GOT3 (cell line): ENCODE measurements around the gene SRGAP2B.
"Not testable (repeated sequence)": the region's sequence is repeated elsewhere in the genome, so short reads cannot be mapped to it uniquely, and the experiment has no call there.

Experiments used
- DNase-seq: peaks from one replicate; lab custom pipeline; 2025; ENCODE audit warnings: mixed read lengths; lab: John Stamatoyannopoulos, UW

Gene SRGAP2B

DNA sequence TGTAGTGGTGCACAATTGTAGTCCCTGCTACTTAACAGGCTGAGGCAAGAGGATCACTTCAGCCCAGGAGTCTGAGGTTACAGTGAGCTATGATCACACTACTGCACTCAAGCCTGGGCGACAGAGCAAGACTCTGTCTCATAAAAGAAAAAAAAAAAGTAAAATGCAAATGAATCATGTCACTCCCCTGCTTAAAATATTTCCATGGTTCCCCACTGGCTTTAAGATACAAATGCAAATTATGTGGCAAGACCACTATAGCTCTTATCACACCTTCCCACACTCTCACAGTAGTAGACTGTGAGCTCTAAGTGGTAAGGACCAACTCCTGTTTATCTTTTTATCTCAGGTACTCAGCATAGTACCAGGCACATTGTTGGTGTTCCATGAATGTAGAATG is 53.6 kb downstream of the SRGAP2B start:
- DNase-seq: not testable (repeated sequence)

DNA sequence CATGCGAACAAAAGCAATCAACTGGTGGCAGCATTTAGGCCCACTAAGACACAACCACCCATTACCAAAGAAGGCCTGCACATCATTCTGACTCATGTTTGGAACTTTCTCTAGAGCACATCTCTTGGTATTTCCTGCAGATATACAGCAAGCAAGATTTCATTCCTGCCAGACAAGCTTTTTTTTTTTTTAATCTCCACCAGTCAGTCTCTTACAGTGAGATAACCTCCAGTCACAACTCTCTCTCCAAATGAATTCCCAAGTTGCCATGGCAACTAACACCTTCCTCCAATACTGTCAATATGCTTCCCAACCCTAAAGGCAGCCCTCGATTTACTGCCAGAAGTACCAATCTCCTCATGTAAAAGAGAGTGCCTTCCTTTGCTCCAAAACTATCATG is 59.1 kb downstream of the SRGAP2B start:
- DNase-seq: not testable (repeated sequence)

DNA sequence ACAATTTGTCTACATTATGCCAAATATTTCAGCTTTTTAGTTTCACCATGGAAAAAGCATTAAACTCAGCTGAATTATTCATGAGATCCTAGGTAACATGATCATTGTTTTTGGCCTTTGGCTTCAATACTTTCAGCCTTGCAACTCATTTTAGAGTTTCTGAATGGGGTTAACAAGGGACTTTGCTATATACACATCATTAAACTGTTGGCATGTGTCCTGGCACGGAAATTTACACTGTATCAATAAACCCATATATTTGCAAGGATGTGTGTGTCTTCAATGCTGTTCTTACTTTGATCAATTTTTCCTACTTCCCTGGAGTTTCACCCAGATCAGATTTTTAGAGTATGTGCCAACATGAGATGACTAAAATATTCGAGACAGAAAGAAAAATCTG is 61.6 kb downstream of the SRGAP2B start:
- not testable (repeated sequence) for DNase-seq

DNA sequence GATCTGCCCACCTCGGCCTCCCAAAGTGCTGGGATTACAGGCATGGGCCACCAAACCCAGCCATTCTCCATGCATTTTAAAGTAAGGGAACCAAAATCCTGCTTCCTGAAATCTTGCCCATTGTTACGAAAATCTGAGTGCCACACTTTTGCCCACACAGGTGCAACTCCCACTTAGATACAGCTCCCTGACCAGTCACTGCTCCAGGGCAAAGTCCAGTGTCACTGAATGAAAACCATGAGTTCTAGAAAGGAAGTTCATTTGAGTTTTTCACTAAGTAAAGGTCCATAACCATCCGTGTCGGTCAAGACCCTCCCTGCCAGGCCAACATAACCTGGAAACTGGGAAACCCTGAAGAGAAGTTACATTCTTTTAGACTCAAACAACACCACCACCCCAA is 67.9 kb downstream of the SRGAP2B start:
- not testable (repeated sequence) for DNase-seq

DNA sequence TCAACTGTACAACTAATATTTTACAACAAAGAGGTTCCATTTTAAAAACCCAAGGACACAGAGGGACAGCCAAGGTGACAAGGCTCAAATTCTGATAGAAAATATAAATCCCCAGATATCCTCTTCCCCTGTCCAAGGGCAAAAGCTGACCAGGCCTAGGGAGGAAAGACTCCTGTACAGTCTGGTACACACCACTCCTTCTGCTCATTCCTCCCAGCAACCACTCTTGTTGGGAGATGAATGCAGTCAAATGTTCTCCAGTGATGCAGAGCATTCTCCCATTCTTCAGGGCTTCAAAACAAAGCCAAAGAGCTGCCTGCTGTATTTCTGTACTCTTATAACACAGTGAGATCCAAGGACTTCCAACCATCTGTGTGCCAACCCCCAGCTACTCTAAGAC is 69.8 kb downstream of the SRGAP2B start:
- DNase-seq: not testable (repeated sequence)

DNA sequence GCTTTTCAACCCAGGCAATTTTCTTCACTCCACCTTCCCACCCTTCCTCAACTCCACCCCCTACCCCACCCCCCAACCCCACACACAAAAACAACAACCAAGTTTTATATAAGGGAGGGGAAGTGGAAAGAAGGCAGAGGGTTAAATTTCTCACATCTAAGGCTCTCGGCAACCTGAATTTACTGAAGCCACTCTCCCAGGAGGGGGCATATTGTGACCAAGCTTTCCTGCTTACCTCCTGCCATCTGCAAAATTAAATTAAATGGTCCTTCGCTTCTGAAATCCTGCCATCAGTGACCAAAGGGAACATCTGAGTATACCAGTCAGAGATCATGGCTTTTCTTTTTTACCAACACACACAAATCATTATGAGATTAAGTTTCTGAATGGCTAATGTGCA is 72.9 kb downstream of the SRGAP2B start:
- DNase-seq: not testable (repeated sequence)

DNA sequence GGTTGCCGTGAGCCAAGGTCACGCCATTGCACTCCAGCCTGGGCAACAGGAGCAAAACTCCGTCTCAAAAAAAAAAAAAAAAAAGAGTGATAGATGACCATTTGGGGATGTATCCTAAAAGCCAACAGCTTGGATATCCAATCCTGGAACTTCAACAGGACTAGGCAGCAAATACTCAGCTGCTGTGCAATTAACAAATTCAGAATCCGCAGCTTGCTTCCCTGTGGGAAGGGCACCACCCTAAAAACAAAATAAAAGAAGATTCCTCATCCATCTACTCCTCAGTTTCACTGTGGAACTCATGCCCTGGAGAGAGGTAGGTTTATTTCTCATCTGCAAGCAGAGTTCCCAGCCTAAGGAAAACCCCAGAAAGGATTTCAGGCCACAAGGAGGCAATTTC is 73.4 kb downstream of the SRGAP2B start:
- DNase-seq: not testable (repeated sequence)

DNA sequence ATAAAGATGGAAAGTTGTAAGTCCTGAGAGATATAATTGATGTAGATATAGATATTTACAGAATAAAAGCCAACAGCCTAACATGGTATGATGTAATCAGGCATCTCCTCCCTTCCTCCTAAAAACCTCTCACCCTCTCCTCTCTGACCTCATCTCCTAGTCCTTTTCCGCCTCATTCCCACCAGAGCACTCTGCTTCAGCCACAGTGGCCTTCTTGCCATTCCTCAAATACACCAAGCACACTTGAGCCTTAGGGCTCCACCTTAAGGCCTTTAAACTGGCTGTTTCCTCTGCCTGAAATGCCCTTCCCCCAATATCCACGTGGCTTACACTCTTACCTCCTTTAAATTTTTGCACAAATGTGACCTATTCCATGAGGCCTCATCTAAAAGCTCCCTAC is 75.4 kb downstream of the SRGAP2B start:
- not testable (repeated sequence) for DNase-seq

DNA sequence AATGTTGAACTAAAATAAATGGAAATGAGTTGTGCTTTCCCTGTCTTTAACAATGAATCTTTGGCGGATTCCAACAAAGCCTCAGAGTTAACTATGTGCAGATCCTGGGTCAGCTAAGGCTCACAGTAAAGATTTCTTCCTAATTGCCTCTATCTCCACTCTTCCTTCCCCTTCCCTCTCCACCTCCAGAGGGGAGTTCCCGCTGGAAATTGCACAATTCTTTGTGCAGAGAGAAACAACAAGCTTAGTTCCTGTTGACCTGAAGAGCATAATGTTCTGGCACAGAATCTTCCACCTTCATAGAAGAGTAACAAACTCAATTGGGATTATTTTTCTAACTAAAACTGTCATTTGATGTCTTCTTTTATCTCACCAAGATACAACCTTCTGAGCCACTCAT is 77.4 kb downstream of the SRGAP2B start:
- DNase-seq: not testable (repeated sequence)

DNA sequence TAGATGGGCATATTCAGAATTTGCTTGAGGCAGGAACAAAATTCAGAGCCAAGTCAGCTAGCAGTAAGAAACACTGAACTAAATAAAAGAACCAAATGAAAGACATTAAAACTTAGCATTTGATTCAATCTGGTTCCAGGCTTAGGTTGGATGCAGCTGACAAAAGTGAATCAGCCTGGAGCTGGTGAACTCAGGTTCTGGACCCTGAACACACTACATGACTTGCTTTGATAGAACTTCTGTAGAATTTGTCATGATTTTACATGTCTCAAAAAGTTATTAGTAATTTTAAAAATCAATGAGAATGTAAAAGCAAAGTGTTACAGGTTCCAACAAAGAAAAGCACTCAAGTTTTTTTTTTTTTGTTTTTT is 78.7 kb downstream of the SRGAP2B start:
- DNase-seq: not testable (repeated sequence)

DNA sequence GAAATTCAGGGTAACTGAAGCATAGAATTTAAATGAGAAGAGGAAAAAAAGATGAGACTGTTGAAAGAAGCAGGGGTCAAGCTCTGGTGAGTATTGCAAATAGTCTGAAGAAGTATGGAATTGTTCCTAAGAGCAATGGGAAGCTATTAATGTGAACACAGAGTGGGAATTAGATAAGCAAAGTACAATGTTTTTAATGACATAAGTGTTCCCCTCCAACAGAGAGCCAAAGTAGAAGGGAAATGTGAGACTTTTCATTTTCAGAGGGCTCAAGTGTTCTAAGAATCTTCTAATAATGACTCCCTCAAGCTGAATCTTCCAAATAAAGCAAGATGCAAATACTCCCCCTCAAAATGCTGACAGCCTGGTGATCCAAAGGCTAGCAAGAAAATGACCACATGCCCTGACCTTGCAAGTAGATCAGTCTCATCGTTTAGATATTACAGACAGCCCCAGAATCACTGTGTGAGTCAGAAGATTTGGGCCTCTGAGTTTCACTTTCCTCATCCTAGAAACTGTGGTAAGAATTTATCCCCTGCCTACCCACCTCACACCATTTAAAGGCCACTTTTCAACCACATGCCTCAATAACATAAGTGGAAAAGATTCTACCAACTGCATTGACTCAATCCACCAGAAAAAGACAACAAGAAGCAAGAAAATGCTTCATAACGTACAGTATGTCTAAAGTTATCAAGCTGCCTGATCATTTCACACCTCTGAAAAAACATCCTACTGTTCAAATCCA is 79.2 kb downstream of the SRGAP2B start:
- not testable (repeated sequence) for DNase-seq

DNA sequence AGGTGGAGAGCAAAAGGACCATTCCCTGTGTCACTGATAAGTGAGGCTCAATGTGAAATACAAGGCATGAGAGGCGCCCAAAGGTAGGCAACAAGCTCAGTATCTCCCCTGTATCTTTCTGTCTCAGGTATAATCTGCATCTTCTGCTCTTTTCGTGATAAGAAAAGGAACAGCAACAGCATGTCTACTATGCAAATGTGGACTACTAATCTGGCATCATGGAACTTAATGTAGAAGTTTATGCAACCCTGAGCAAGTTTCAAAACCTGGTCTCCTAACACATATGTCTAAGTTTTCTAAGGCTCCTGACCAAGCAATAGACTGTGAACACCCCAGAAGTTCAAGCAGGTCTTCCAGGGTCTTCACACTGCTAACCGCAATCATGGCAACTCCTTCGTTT is 81.8 kb downstream of the SRGAP2B start:
- DNase-seq: not testable (repeated sequence)

DNA sequence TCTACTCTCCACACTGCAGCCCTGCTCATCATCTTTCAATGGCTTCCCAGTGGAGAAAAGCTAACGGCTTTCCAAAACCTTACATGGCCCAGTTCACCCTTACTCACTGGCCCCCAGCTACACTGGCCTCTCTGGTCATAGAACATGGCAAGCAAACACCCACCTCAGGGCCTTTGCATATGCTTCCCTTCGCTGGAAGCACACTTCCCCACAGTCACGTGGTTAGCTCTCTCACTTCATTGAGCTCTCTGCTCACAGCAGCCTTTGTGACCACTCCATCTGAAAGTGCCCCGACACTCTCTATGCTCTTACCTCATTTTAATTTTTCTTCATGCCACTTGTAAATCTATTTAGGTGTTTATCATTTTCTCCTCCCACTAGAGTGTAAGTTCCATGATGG is 83.3 kb downstream of the SRGAP2B start:
- not testable (repeated sequence) for DNase-seq

DNA sequence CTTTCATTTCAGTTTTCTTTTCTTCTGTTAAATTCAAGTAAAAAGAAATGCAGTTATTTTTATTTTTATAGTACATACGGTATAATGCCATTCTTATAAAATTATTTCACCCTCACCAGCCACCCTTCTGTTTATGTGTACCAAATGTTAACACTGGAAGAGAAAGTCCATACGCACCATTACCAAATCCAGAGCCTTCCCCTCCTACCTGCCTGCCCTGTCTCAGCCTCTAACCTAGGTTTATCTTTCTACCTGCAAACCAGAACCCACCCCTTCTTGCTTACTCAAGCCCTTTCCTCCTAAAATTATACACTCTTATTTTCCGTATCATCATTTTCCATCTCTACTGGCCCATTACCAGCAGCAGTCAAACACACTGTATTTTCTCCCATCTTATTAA is 84.5 kb downstream of the SRGAP2B start:
- not testable (repeated sequence) for DNase-seq

DNA sequence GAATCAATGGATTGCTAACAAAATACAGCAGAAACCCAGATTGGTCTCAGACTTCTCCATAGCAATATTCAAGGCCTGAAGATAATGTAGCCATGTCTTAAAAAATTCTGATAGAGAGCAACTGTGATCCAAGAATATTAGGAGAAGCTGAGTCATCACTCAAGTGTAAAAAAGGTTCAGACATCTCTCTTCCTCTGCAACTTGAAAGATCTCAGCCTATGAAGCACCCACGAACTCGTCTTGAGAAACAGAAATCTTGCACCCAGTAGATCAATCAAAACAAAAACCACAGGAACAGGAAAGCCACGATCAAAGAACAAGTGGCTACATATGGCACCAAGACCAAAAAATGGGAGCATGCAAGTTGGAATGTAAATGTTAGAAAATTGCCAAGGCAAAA is 85.2 kb downstream of the SRGAP2B start:
- DNase-seq: not testable (repeated sequence)

DNA sequence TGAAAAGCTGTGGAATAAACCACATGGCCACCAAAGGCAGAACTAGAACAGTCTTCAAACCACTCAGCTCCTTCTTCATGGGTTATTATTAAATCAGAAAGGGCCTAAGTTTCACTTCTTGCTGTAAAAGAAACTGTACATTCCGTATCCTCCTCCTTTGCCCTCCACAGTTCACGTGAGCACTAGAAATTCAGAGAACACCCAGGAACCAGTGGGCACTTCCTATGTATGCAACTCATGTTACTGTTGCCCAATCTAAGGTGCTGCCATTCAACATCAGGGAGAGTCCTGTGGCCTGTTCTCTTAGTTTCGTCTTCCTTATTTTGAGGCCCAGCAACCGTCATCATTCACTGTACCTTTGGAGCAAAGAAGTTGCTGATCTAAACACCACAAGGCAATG is 86.7 kb downstream of the SRGAP2B start:
- not testable (repeated sequence) for DNase-seq

DNA sequence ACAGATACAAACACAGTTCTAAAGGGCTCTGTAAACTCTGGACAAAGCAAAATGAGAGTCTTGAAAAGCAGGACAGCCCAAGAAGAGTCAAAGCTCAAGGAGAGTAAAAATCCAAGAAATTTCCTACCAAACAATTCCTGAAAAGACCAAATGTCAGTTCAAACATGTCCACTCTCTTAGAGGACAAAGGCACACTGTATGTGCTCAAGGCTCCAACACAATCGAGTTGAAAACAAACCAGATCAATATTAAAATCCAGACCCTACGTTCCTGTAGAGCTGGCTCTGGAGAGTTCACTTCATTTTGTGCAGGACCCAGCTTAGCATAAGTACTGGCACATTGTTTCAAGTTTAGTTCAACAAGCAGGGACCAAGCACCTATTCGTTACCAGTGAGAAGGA is 90.0 kb downstream of the SRGAP2B start:
- DNase-seq: not testable (repeated sequence)

DNA sequence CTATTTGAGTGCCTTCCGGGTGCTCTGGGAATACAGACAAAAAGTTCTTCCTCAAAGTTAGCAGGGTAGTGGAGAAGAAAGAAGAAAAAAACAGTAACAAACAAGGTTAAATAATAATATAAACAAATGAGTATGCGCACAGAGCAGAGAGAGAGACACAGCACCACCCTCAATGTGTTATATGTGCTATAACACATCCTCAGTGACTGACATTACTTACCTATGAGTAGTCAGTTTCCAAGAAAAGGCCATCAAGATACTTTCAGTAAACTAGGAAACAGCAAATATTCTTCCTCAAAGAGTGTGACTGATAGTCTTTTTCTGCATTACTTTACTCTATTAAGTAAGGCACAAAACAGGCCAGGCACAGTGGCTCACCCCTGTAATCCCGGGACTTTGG is 93.7 kb downstream of the SRGAP2B start:
- not testable (repeated sequence) for DNase-seq

DNA sequence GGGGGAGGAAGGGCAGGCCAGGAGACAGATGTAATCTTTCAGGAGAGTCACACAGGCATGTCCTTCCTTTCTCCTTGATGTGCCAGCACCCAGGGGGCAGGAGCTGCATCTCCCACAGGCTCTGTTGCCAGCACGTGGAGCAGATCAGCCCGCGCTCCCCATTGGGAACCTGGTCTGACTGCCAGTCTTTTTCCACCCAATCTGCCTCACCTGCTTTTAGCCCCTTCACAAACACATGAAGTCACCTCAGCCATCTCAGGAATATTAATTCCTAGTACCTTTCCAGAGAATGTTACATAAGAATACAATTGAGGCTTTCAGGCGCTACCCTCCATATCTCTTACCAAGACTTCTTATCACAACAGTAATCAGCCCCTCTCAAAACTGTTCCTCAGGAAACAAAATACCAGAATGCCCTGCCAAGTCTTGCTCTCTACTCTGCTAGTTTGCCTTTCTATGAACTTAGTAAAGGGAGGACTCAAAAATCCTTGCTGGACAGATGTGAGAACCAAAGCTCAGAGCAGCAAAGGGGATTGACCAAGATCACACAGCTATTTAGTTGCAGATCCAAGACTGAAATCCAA is 94.3 kb downstream of the SRGAP2B start:
- not testable (repeated sequence) for DNase-seq

DNA sequence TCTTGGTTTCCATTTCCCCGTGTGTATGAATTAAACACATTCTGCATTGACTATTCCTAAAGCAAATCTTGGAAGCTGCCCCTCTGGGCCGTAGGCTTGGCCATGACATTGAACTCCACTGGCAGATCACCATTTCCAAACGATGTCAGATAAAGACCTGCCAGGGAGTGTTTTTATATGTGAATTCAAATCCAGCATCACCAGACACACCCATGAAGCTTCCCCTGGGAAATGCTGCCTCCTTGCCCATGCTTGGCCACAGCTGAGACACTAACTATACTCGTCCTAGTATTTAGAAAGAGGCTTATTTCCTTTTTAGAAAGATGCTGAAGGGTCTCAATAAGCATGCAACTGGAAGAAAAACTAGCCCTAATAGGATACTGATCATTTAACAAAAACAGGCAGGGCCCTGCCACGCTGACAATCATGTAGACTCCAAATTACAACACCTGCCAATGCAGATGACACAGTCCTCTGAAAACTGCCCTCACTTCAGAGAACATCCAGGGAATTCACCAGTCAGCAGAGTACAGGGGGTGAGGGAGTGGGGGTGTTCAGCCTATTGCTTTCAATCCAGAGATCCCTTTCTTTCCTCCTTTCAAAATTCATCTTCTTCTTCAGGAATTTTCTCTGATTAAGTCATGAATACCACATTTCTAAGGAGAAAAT is 94.9 kb downstream of the SRGAP2B start:
- not testable (repeated sequence) for DNase-seq

DNA sequence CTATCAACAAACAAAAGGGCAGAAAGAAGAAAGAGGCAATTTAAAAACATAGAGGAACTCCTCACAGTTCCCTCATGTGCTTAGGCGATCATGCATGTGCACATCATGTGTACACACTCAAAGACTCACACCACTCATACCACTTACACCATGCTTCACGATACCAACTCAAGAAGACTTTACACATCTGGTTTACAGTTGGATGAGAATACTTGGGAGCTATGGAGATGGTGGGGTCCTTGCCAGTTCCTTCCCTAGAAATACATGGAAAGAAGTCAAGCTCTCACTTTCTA is 96.2 kb downstream of the SRGAP2B start:
- not testable (repeated sequence) for DNase-seq

DNA sequence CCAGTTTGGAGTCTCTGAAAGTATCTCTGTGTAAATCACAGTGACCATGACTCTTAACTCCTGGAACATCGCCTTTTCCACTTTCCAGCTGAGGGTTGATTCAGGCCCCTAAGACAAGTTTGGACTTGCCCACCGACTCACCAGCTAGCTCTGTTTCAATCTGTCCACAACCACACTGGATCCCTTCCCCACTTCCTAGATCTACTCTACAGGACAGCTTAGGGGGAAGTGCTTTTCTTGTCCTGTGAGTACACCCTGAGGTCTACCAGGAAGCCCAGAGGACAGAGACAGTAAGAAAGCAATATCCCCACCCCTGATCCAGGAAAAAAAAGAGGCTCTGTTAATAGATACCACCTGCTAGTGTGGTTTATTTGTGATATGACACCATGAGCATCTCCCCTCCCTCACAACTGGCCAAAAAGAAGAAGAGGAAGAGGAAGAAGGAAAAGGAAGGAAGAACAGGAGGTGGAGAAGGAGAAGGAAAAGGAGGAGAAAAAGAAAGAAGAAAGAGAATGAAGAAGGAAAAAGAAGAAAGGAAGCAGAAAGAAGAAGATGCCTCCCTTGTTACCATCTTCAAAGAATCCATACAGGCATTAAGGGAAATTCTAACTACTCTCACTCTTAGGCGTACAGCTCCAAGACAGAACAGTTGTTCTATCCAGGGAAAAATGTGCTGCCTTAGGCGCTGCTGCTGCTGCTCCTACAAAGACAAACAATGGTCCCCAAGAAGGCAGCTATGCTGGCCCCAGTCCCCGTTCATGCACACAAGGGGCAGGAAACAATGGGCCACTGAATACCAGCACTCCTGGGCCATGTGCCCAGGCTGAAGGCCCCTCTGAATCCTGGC is 96.8 kb downstream of the SRGAP2B start:
- DNase-seq: not testable (repeated sequence)
